ENCODE results near the gene GATA1.
"Not testable (repeated sequence)": the region's sequence is repeated elsewhere in the genome, so short reads cannot be mapped to it uniquely, and the experiment has no call there.

The GATA1 gene

GRCh38 chrX:48815266-48815665, 28.9 kb downstream of the GATA1 start:
- POLR2A ChIA-PET (ENCODE audit: low non-redundant PET) = no interaction called here
- TF ChIP-seq CTCF (conservative IDR thresholded peaks at IDR 0.05; ENCODE audit: low read depth) = no peak
- CTCF ChIA-PET = no interaction called here
- DNase-seq (ENCODE audit: low spot score) = no peak
- no peak overlapping the region for H3K27ac ChIP-seq

GRCh38 chrX:48816014-48816810, 29.8 kb downstream of the GATA1 start:
- DNase-seq (ENCODE audit: low spot score) = no peak
- POLR2A ChIA-PET (ENCODE audit: low non-redundant PET) = no interaction called here
- H3K27ac ChIP-seq = no peak overlapping the region
- TF ChIP-seq CTCF (conservative IDR thresholded peaks at IDR 0.05; ENCODE audit: low read depth) = no peak
- CTCF ChIA-PET = no interaction called here

- H3K27ac ChIP-seq = no peak overlapping the region
- no peak for TF ChIP-seq CTCF (conservative IDR thresholded peaks at IDR 0.05; ENCODE audit: low read depth)
- DNase-seq (ENCODE audit: low spot score) = no peak
- CTCF ChIA-PET = no interaction called here
- POLR2A ChIA-PET (ENCODE audit: low non-redundant PET) = no interaction called here
These were observed 31.7 kb downstream of the GATA1 start for GRCh38 chrX:48818098-48818497.

GRCh38 chrX:48818866-48819265, 32.5 kb downstream of the GATA1 start:
- ChIA-PET POLR2A (ENCODE audit: low non-redundant PET) (no interaction called here), CTCF (no interaction called here)
- no peak overlapping the region for H3K27ac ChIP-seq
- no peak for DNase-seq (ENCODE audit: low spot score)
- no peak for TF ChIP-seq CTCF (conservative IDR thresholded peaks at IDR 0.05; ENCODE audit: low read depth)

- CTCF ChIA-PET; DNase-seq (ENCODE audit: low spot score); H3K27ac ChIP-seq; POLR2A ChIA-PET (ENCODE audit: low non-redundant PET): not testable (repeated sequence)
These were observed 33.0 kb downstream of the GATA1 start for GRCh38 chrX:48819394-48819793.

GRCh38 chrX:48823053-48823452, 36.7 kb downstream of the GATA1 start:
- CTCF ChIA-PET = interaction anchor here (0.9 kb wide), 1 partner anchor 78 kb away, joined by 5 read pairs; no protein-coding TSS in a partner anchor
- DNase-seq (ENCODE audit: low spot score) = no peak
- H3K27ac ChIP-seq = no peak overlapping the region
- POLR2A ChIA-PET (ENCODE audit: low non-redundant PET) = no interaction called here
- TF ChIP-seq CTCF (conservative IDR thresholded peaks at IDR 0.05; ENCODE audit: low read depth) = no peak

- no peak for TF ChIP-seq CTCF (conservative IDR thresholded peaks at IDR 0.05; ENCODE audit: low read depth)
- CTCF ChIA-PET = interaction anchor here (0.6 kb wide), 1 partner anchor 194 kb away, joined by 3 read pairs; no protein-coding TSS in a partner anchor
- no peak overlapping the region for H3K27ac ChIP-seq
- POLR2A ChIA-PET (ENCODE audit: low non-redundant PET) = no interaction called here
- no peak for DNase-seq (ENCODE audit: low spot score)
These were observed 37.7 kb downstream of the GATA1 start for GRCh38 chrX:48824066-48824465.
